Naive B cell (primary cell): ENCODE data around the gene RNASE3. TPM values are rescaled to one million over a fixed set of nuclear protein-coding genes. Genes with fewer than 3 reads are reported as not detected.

Experiments used
- polyA plus RNA-seq, 6 donors: library from polyadenylated mRNA; unstranded; fragments of 300-500 nt; fragmentation: Illumina TruSeq; gene quantifications; one replicate each; pipeline ENCODE4 v1.2.3, GENCODE V29; 2021; ENCODE audit warnings: low read depth in 6 of 6

RNASE3 gene
- polyA plus RNA-seq, 6 donors from 2014 or later: not detected

Other genes with a start within 250 kb of the RNASE3 start
- gene OR6S1, start 249.7 kb upstream of the RNASE3 start, polyA plus RNA-seq: not detected
- under 1 TPM in 5 of 6 donors, not detected in 1; 0.18 to 0.61 (median 0.34) TPM for gene RNASE4, start 206.8 kb upstream of the RNASE3 start, polyA plus RNA-seq
- gene ANG, start 202.6 kb upstream of the RNASE3 start, polyA plus RNA-seq: under 1 TPM in 3 of 6 donors, not detected in 3; 0.53 to 0.63 (median 0.57) TPM
- under 1 TPM in 3 of 6 donors, not detected in 3; 0.31 to 0.52 (median 0.47) TPM for gene EDDM3A, start 145.5 kb upstream of the RNASE3 start, polyA plus RNA-seq
- not detected for gene EDDM3B, start 123.0 kb upstream of the RNASE3 start, polyA plus RNA-seq
- 100 to 1,000 TPM in 5 of 6 donors, 10 to 100 TPM in 1; 94.0 to 368 (median 337) TPM for gene RNASE6, start 110.1 kb upstream of the RNASE3 start, polyA plus RNA-seq
- gene RNASE1, start 88.5 kb upstream of the RNASE3 start, polyA plus RNA-seq: under 1 TPM in 1 of 6 donors, not detected in 5; 0.40 TPM
- gene RNASE2, start 64.1 kb downstream of the RNASE3 start, polyA plus RNA-seq: 1 to 10 TPM in 2 of 6 donors, under 1 TPM in 1, not detected in 3; 0.41 to 1.7 (median 1.3) TPM
- gene METTL17, start 98.6 kb downstream of the RNASE3 start, polyA plus RNA-seq: 10 to 100 TPM; 53.0 to 73.5 (median 59.7) TPM
- not detected for gene SLC39A2, start 107.9 kb downstream of the RNASE3 start, polyA plus RNA-seq
- gene NDRG2, start 133.7 kb downstream of the RNASE3 start, polyA plus RNA-seq: 1 to 10 TPM; 5.7 to 9.8 (median 7.1) TPM
- gene TPPP2, start 138.8 kb downstream of the RNASE3 start, polyA plus RNA-seq: not detected
- gene RNASE13, start 143.4 kb downstream of the RNASE3 start, polyA plus RNA-seq: not detected
- not detected for gene RNASE7, start 151.0 kb downstream of the RNASE3 start, polyA plus RNA-seq
- not detected for gene RNASE8, start 166.4 kb downstream of the RNASE3 start, polyA plus RNA-seq
- gene ARHGEF40, start 178.9 kb downstream of the RNASE3 start, polyA plus RNA-seq: under 1 TPM in 5 of 6 donors, not detected in 1; 0.07 to 0.99 (median 0.27) TPM
- gene ZNF219, start 207.3 kb downstream of the RNASE3 start, polyA plus RNA-seq: 1 to 10 TPM in 1 of 6 donors, under 1 TPM in 3, not detected in 2; 0.13 to 1.1 (median 0.56) TPM
- not detected for gene TMEM253, start 209.7 kb downstream of the RNASE3 start, polyA plus RNA-seq